Fibroblast of the aortic adventitia (primary cell): Measurements from ENCODE around the gene CALD1. TPM values are rescaled to one million over a fixed set of nuclear protein-coding genes. Genes with fewer than 3 reads are reported as not detected.
A peak's percentile ranks its signal among the peaks of the same experiment; 100 is the strongest.

ENCODE experiments used
- DNase-seq: peaks from one replicate; pipeline ENCODE4 v3.0.0-alpha.2; 2010; ENCODE audit warnings: low read depth
- H3K4me3 ChIP-seq: 2 replicates; pipeline ENCODE4 v1.5.1; 2011; ENCODE audit warnings: low read depth, mild to moderate bottlenecking, control low read depth, low read length, moderate library complexity
- small RNA-seq: library from RNA; depleted of rRNA; stranded (forward); fragments of <200 nt; gene quantifications from one replicate; pipeline ENCODE3, GENCODE V24; 2012
- total RNA-seq: library from RNA; depleted of rRNA; stranded (reverse); fragments of >200 nt; gene quantifications from 2 replicates; pipeline ENCODE4 v1.2.3, GENCODE V29; 2012; ENCODE audit warnings: low replicate concordance
- TF ChIP-seq, protein P1 (sequence below): IDR thresholded peaks from 2 replicates; pipeline ENCODE4 v1.5.1; 2011; ENCODE audit warnings: mild to moderate bottlenecking, low read length, control low read depth, inconsistent platforms; ENCODE audit not compliant: insufficient read depth

CALD1 gene
- total RNA-seq, 1 donor = 201 TPM

DNA sequence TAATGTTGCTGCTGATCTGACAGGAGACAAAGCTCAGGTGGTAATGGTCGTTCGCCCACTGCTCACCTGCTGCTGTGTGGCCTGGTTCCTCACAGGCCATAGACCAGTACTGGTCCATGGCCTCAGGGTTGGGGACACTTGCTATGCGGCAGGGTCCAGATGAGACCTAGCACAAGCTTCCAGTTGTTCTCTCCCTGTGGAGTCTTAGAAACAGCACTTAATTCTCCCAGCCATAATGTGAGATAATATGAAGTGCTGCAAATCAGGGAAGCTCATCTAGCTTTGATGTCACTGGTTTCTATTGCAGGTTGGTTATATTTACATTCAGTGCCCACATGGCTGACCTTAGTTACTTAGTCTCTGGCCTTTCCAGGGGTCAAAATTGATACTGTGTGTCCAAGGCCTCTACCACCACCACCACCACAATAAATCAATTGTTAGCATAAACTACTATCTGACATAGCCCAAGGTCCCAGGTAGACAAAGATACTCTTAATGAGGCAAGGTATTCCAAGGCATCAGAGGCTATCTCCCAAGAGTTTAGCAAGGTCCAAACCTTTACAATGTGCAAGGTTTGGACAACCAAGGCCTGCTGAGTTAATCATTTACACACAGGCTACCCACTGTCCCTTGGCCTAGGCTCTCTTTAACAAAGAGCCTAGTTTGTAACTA, 217.9 kb downstream of the CALD1 start:
- TF ChIP-seq, protein P1, sequence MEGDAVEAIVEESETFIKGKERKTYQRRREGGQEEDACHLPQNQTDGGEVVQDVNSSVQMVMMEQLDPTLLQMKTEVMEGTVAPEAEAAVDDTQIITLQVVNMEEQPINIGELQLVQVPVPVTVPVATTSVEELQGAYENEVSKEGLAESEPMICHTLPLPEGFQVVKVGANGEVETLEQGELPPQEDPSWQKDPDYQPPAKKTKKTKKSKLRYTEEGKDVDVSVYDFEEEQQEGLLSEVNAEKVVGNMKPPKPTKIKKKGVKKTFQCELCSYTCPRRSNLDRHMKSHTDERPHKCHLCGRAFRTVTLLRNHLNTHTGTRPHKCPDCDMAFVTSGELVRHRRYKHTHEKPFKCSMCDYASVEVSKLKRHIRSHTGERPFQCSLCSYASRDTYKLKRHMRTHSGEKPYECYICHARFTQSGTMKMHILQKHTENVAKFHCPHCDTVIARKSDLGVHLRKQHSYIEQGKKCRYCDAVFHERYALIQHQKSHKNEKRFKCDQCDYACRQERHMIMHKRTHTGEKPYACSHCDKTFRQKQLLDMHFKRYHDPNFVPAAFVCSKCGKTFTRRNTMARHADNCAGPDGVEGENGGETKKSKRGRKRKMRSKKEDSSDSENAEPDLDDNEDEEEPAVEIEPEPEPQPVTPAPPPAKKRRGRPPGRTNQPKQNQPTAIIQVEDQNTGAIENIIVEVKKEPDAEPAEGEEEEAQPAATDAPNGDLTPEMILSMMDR = no peak
- no peak for DNase-seq
- H3K4me3 ChIP-seq = no peak overlapping the region

DNA sequence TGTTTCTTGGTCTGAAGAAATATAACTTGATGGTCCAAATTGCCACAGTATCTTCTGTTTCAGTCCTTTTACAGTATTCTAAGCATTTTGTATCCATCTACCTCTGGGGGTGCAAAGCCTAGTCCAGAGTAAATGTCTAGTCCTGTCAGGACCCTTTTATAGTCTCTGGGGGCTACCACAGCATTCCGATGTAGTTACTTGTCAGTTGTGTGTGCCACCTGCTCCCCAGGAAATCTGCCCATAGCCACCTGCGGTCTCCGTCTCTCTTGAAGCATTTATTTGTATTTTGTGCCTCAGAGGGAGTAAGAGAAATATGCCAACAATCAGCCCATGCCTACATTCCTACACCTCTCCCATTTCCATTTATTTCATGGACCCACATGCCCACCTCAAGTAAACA, 219.7 kb downstream of the CALD1 start:
- no peak overlapping the region for H3K4me3 ChIP-seq
- TF ChIP-seq, protein P1 = no peak
- no peak for DNase-seq

DNA sequence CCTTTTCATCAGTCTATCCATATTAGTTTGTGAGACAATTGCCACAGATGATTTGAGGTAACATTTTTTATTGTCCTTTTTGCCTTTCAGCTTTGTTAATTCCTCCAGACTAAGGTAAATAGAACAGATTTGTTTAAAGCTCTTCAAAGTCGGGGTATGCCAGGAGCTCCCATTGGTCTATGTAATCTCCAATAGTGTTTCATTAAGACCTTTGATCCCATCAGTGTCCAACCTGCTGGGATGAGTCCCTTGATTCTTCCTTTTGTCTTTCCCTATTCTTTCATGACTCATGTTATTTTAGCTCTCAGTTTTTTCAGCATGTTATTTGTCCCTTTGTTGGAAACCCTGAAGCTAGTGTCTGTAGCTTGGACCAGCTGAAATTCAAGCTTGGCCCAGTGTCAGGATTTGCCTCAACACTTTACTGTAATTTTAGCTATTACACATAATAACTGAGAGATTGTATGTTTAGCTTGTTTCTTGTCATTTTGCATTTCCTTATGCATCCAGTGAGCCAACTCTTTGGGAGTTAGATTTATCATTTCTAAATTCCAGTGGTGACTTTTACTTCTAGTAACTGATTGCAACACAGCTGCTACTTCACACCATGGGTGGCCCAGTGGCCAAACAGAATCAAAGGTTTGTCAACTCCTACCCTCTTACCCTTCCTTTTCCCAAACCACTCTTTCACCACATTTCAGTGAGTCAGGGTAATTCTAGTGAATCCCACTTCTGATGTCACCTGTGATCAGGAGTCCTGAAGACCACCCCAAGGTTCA, 222.1 kb downstream of the CALD1 start:
- TF ChIP-seq, protein P1 = no peak
- H3K4me3 ChIP-seq = no peak overlapping the region
- DNase-seq = peak; percentile 14

DNA sequence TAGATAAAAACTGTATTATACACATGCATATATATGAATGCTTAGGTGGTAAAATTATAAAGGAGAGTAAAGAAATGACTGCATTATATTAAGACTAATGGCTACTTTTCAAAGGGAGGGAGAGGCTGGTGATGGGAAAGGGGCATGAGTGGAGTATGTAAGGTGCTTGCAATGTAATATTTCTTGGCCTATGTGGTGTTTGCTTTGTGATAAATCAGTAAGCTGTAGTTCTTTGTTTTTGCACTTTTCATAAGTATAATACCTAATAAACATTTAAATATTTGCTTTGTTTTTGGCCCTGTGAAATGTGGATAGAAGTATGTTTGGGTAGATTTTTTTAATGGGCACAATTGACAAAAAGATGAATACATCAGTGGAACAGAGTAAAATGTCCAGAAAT, 232.8 kb downstream of the CALD1 start:
- H3K4me3 ChIP-seq = no peak overlapping the region
- DNase-seq = no peak
- TF ChIP-seq, protein P1 = no peak

Small RNA genes within 50 kb of the gene (small RNA-seq; reads per million reads assigned to genes)
- not detected for gene TUBB3P2

Other genes with a start within 250 kb of the CALD1 start
- not detected in 2 replicates for gene AKR1B15, start 230.5 kb upstream of the CALD1 start, total RNA-seq
- 20.0 and 52.4 TPM in 2 replicates for gene BPGM, start 132.8 kb upstream of the CALD1 start, total RNA-seq
- gene AGBL3, start 206.9 kb downstream of the CALD1 start, total RNA-seq = 0.41 and 2.9 TPM in 2 replicates